Mesenteric fat pad (tissue), 1 donor: Measurements from ENCODE around the gene ARHGAP28. TPM values are rescaled to one million over a fixed set of nuclear protein-coding genes. Genes with fewer than 3 reads are reported as not detected.

ENCODE experiments used
- DNase-seq: peaks from one replicate; pipeline ENCODE4 v3.0.0-alpha.2; 2020; ENCODE audit warnings: low spot score
- total RNA-seq: library from RNA; stranded (reverse); fragmentation: NEBNext Ultra II Directional; extraction: Animal tissue kit (Norgen Biotek cat#: 25700); gene quantifications from one replicate; pipeline ENCODE4 v1.2.1, GENCODE V29; 2021
- donor health status: DM: yes; HTN: yes; CAD: no.

Gene ARHGAP28
- total RNA-seq, 1 donor from 2014 or later: 9.1 TPM

DNA sequence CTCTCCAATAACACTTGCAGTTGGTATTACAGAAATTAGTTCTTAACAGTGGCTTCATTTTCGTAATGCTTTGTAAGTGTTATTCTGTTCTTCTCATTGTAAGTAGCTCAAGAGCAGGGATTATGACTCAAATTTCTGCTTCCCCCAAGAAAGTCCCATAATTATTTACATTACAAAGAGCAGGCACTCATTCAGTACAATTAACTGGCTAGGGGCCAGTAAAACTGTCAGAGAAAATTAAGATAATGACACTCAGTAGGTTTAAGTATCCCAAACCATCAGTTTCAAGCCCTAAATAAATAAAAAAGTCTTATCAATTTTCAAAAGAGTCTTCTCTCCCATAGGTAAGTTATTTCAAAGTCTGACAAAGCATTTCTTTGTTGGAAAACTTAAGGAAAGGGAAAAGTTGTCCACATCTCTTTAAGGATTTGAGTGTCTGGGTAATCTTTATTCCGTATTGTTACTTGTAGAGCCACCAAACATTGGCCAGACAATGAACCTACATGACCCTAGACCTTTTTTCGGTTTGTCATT lies 137.1 kb downstream of the ARHGAP28 start:
- no peak for DNase-seq

DNA sequence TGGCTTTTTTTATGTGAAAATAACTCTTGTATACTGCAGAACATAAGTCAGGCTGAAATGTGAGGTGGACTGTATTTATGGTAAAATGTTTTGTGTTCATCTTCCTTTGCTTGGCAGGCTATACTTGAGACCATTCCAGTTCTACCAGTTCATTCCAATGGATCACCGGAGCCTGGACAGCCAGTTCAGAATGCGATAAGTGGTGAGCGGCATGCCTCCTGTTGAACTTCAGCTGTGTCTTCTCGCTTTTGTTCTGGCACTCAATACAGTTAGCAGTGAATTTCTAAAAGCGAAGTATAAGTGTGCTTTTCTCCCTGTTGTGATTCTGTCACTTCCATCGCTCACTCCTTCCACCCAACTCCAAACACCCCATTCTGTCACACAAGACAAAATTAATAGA lies 138.5 kb downstream of the ARHGAP28 start:
- DNase-seq: no peak

DNA sequence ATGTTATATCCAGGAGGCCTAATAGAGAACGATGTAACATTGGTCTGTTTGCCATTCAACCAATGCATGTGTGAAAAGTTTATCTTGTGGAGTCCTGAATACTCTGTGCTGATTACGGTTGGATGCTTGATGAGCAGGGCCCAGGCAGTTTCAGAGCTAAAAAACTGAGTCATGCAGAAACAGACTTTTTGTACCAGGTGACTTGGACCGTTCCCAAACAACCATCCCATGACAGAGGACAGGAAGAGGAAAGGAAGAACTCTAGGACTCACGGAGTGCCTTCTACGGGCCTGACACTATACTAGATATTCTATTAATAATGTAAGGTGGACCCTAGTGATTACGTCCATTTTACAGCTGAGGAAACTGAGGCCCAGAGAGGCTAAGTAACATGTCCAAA lies 142.1 kb downstream of the ARHGAP28 start:
- no peak for DNase-seq

GRCh38 chr18:6873040-6873751 lies 143.7 kb downstream of the ARHGAP28 start:
- no peak for DNase-seq

DNA sequence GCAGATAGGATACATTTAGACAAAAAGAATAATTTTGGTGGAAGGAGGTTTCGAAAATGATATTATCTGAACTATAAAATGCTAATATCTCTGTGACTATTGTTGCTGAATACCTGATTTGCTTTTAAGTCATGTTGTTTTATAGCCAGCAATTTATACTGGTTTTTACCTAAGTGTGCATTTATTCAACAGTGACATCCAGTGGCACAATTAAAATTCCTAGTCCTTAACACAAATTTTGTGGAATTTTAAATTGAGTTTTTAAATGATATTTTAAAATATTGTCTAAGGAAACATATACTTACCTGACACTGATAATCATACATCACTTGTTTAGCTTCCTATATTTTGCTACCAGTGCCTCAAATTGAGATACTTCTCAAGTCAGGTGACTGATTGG lies 144.8 kb downstream of the ARHGAP28 start:
- DNase-seq: no peak

DNA sequence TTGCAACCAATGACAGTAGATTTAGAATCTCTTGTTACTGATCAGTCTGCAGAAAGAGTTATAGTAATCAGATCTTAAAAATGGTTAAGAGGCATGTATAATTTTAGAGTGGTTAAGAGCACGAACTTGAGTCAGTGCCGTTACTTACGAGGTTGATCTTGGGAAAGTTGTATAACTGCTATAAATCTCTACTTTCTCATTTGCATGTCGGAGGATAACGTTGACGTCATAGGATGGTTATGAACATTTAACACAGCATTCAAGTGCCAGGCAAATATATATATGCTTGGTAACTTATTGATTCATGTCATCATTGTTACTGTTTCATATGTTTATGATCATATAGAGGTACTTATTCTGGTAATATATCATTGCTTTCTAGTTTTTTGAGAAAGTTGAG lies 146.2 kb downstream of the ARHGAP28 start:
- DNase-seq: no peak

DNA sequence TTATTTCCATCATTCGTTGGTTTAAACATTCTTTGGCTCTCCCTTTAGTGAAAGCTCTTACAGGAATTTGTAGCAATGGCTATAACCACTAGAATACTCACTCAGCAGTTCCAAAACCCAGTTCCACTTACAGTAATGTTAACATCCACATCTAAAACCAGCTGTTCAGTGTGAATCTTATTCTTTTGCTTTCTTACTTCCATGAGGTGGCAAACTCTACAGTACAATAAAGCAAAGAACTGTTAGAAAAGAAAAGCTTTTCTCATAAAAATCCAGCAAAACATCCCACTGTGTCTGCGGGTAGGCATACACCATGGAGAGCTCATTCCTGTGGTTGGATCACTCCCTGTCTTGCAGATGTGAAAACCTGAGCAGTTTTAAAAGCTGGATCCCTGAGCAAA lies 147.1 kb downstream of the ARHGAP28 start:
- DNase-seq: no peak

DNA sequence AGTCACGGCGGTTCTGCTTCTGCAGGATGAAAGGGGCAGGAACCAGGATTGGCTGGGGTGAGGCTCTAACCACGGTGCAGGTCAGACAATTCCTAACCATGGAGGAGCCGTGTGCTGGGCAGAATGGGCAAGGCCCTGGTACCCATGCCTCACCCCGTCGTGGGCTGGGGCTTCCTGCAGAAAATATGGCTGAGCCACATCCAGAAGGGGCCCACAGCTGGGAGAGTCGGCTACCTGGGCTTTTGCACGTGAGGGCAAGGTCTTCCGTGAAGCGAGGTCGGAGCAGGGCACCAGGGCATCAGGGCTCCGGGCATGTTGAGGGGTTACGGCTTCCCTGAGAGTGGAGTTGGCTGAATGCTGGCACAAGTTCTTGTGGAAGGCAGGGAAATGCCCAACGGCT lies 147.8 kb downstream of the ARHGAP28 start:
- peak; percentile 67 for DNase-seq

DNA sequence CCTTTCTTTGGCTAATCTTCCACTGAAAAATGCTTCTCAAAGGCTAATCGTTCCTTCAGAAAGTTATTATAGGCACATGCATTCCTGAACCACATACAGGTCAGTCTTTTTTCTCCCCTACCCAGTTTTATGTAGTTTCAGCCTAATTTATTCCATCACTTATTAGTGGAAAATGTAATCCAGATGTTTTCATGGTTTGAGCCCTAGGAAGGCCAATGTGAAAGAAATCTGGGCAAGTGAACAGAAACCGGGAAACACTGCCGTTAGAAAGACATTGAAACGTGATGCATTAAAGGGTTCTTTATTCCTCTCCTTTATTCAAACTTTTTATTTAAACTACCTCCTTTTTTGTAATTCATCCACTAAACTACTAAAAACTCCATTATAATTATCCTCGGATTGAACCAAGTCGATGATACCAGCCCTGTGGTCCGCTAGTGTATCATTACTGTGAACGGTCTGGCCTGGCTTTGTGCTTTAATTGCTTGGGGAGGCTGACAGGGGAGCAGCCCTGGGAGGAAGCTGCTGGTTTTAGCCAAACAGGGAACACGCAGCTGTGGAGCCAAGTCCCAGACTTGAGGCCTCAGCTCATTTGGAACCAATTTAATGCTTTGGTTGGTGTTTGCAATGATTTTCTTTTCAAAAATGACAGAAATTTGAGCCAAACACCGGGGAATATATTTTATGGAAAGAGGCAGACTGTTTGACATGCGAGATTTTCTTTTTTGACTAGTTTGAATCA lies 149.2 kb downstream of the ARHGAP28 start:
- no peak for DNase-seq

DNA sequence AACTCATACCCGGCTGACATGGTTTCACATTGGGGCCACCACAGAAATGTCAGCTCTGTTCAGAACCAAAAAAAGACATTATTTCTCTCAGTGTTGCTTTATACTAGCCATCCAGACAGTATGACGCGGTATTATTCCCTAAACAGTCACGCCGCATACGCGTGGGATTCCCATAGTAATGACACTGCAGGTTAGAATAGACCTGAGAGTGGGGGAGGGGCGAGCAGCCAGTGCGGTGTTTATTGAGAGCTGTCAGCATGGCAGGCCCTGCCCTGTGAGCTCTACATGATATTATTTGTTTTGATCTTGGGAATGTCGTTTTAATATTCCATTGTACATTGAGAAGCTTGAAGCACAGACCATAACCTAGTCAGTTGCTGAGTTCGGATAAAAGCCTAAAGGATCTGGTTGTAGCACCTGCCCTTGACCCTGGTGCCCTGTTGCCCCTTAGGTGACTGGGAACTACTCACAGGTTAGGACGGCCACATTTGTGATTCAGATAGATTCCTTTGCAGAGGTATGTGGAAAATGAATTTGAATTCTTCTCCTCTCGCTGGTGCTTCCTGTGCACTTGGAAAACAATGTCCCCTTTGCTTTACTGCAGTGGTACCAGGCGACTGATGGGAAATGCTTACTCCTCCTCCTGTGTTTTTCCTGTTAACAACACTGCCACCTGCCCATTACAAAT lies 150.1 kb downstream of the ARHGAP28 start:
- no peak for DNase-seq

- DNase-seq: no peak
These were observed 151.7 kb downstream of the ARHGAP28 start for GRCh38 chr18:6881034-6881820.

DNA sequence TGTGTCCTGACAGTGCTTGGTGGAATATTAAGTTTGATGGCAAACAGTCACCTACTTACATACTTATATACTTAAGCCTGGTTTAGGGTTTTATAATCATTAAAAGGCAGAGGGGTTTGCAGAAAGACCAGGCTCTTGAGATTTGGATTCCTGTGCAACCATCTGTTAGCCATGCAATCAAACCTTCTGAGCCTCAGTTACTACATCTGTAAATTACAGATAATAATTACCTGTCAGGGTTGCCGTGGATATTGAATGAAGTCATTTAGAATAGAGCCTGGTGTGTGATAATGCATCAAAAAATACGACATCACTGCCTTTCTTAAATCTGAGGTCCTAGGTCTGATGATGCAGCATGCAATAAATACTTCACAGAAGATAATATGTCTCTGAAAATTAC lies 152.9 kb downstream of the ARHGAP28 start:
- DNase-seq: no peak

DNA sequence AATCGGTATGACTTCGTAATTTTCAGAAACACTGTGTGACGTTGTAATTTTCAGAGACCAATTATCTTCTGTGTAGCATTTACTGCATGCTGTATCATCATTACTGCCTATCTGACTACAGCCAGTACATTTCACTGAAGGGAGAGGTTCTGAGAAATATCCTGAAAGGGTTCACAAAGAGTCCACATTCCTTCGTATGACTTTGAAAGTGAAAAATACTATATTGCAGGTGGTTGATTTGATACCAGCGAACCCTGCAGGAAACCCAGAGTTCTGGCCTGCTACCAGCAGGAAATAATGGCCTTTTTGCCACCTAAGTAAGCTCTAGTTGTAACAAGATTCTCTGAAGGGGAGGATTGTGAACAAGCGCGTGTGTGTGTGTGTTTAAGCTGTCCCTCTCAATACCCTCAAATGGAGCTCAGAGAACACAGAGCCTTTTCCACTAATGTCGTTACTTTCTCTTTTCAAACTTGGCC lies 155.5 kb downstream of the ARHGAP28 start:
- no peak for DNase-seq

GRCh38 chr18:6885992-6886796 lies 156.7 kb downstream of the ARHGAP28 start:
- DNase-seq: no peak

DNA sequence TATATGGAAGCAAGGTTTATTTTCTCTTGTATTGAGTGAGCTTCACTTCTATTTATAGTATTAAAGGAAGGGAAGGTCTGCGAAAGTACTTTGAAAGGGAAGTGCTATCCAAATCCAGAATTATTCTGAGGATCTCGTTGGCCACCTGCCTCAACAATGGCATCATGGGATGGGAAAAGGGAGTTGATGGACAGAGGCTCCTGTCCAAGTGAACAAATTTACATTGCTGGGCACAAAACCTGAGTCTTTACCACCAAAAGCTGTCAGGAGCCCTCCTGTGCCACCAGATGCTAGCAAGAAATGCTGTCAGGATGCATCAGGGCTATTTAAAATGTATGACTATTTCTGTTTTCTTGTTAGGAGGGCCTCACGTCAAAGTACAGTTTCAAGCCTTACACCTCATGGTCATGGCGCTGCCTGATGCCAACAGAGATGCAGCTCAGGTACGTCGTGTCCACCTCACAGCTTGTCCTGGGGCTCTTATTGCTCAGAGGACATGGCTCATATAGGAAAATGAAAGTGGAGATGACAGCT lies 157.3 kb downstream of the ARHGAP28 start:
- DNase-seq: no peak

DNA sequence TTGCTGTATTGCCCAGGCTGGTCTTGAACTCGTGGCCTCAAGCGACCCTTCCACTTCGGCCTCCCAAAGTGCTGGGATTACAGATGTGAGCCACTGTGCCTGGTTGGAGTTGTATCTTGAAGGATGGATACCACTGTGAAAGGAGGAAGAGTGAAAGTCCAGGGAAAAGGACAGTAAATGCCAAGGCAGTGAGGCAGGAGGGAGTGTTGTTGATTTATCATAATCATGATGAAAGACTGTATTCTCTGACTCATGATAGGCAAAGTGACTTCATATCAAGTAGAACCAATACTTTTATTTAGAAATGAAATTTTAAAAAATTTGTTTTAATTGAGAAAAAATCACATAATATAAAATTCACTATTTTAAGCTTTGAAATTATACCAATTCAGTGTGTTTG lies 162.3 kb downstream of the ARHGAP28 start:
- DNase-seq: no peak

DNA sequence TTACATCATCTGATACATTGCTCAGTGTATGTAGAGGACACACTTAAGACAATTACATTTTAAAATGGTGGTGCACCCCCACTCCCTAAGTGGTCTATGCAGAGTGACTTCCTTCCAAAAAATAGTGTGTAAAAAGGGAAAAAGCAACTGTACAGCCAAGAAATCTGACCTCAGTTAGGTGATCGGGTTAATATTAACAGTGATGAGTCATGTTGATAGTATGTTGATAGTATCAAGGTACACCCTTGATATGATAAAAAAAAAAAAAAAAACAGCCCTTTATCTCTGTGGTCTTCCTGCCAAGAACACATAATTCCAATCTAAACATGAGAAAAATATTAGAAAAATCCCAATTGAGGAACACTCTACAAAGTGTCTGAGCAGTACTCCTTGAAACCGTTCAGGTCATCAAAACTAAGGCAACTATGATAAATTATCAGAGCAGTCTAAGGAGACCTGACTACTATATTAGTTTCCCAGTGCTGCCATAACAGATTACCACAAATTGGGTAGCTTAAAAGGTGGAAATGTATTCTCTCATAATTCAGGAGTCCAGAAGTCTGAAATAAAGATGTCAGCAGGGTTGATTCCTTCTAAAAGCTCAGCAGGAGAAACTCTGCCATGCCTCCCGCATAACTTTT lies 171.9 kb downstream of the ARHGAP28 start:
- DNase-seq: no peak

DNA sequence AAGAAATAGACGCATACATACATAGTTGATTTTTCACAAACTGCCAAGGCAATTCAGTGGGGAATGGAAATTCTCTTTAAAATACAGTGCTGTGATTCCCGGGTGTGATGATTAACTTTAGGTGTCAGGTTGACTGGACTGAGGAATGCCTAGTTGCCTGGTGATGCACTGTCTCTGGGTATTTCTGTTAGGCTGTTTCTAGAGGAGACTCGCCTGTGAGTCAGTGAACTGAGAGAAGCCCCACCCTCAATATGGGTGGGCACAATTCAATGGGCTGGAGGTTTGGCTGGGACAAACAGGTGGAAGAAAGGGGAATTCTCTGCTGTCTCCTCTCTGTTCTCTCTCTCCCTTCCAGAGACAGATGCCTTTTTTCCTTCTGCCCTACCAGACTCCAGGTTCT lies 187.6 kb downstream of the ARHGAP28 start:
- no peak for DNase-seq
